Activated B cell treated with CpG ODN at 0.5 μM for 24 hours (primary cell): ENCODE measurements around the gene TMEM170A. TPM values are rescaled to one million over a fixed set of nuclear protein-coding genes. Genes with fewer than 3 reads are reported as not detected.
"Not testable (repeated sequence)": the region's sequence is repeated elsewhere in the genome, so short reads cannot be mapped to it uniquely, and the experiment has no call there.

Experiments
- ATAC-seq: fragments of 200-7000 bp; cut with Tn5 transposase; one replicate; pipeline ENCODE4 v1.10.0; 2021; ENCODE audit warnings: low read depth, mild to moderate bottlenecking, moderate library complexity
- CTCF ChIA-PET: fragments of 350-600 bp; sonication (Branson Sonifier 250); formaldehyde crosslinking; loops from one replicate; lab custom pipeline; 2021; ENCODE audit warnings: antibody characterized with exemption; lab: Charles Lee
- POLR2A ChIA-PET: fragments of 350-600 bp; sonication (Branson Sonifier 250); formaldehyde crosslinking; loops from one replicate; lab custom pipeline; 2021; ENCODE audit warnings: antibody characterized with exemption; lab: Charles Lee
- DNase-seq: peaks from one replicate; pipeline ENCODE4 v3.0.0; 2022
- H3K27ac Mint-ChIP-seq: one replicate; pipeline ENCODE4 v1.8.0; 2020; ENCODE audit warnings: mixed read lengths
- H3K27me3 Mint-ChIP-seq: one replicate; pipeline ENCODE4 v1.8.0; 2021; ENCODE audit warnings: mixed read lengths
- H3K36me3 Mint-ChIP-seq: one replicate; pipeline ENCODE4 v1.8.0; 2021; ENCODE audit warnings: low read depth, mixed read lengths
- H3K4me1 Mint-ChIP-seq: one replicate; pipeline ENCODE4 v1.8.0; 2021; ENCODE audit warnings: mixed read lengths
- H3K4me3 Mint-ChIP-seq: one replicate; pipeline ENCODE4 v1.8.0; 2020; ENCODE audit warnings: mild to moderate bottlenecking, mixed read lengths
- H3K9me3 Mint-ChIP-seq: one replicate; pipeline ENCODE4 v1.8.0; 2020; ENCODE audit warnings: mixed read lengths
- CTCF ChIP-seq: fragments of 200-600 bp; IDR thresholded peaks from one replicate; pipeline ENCODE4 v1.8.0; 2022; ENCODE audit warnings: antibody characterized with exemption, mild to moderate bottlenecking
- intact Hi-C: fragments of 100-400 bp; cut with micrococcal nuclease; formaldehyde crosslinking; loops from one replicate; pipeline ENCODE4 v1.15.1; 2024
- total RNA-seq: library from RNA; stranded (reverse); gene quantifications from 2 replicates; pipeline ENCODE4 v1.2.3, GENCODE V29; 2022

The TMEM170A gene
- total RNA-seq, 1 donor from 2014 or later, result 28.3 TPM

GRCh38 chr16:75502916-75503605 lies 38.6 kb upstream of the TMEM170A start:
- ATAC-seq, result no peak
- CTCF ChIA-PET, result no interaction called here
- POLR2A ChIA-PET, result no interaction called here
- Mint-ChIP-seq H3K4me3 (no peak overlapping the region), H3K36me3 (no peaks in the 10 kb centered on the region), H3K9me3 (no peaks in the 10 kb centered on the region), H3K4me1 (no peaks in the 10 kb centered on the region), H3K27ac (no peak overlapping the region), H3K27me3 (peaks cover 12% of the 10 kb centered on the region)
- DNase-seq, result no peak
- no peak for TF ChIP-seq CTCF
- intact Hi-C loops, result no loop called here

- H3K4me1 Mint-ChIP-seq, POLR2A ChIA-PET, ATAC-seq, DNase-seq, H3K36me3 Mint-ChIP-seq, CTCF ChIA-PET, H3K9me3 Mint-ChIP-seq, intact Hi-C loops, H3K4me3 Mint-ChIP-seq, H3K27ac Mint-ChIP-seq: not testable (repeated sequence)
- H3K27me3 Mint-ChIP-seq, result peaks cover 19% of the 10 kb centered on the region
These were observed 37.3 kb upstream of the TMEM170A start for GRCh38 chr16:75501820-75502219.

- TF ChIP-seq CTCF, result no peak
- Mint-ChIP-seq H3K27me3 (peaks cover 19% of the 10 kb centered on the region), H3K4me3 (no peak overlapping the region), H3K4me1 (no peaks in the 10 kb centered on the region), H3K9me3 (no peaks in the 10 kb centered on the region), H3K27ac (no peak overlapping the region), H3K36me3 (no peaks in the 10 kb centered on the region)
- DNase-seq (no peak), ATAC-seq (no peak)
- ChIA-PET CTCF (no interaction called here), POLR2A (no interaction called here)
- intact Hi-C loops, result no loop called here
These were observed 36.9 kb upstream of the TMEM170A start for GRCh38 chr16:75501359-75501758.

DNA sequence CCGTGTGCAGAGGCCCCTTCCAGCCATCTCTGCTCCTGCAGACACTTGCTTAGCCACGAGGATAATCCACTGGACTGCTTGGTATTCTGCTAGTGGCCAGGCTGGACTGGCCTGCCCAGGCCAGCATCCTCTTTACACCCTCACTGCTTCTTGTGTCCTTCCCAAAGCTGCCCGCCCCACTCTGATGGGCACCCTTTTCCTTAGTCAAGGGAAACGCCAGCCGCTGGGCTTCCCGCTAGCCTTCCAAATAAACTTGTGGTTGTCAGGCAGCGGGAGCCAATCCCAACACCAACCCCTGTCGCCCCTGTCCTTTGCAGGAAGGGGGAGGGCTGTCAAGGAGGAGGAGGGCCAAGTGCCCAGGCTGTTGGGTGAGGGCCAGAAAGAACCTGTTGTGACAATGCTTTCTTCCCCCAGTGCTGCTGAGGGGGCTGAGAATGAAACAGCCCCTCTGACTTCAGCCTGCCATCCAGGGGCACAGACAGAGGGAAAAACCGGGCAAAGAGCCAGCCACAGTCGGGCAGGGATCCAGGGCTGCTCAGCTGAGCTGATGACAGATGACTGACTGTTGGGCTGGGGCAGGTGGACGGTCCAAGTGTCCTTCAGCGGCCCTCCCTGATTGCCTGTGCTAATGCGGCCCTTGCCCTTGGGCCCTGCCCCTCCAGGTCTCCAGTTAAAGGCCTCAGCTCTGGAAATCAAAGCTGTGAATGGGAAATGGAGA lies 34.3 kb upstream of the TMEM170A start:
- CTCF ChIA-PET, intact Hi-C loops, DNase-seq, H3K36me3 Mint-ChIP-seq, H3K4me3 Mint-ChIP-seq, H3K4me1 Mint-ChIP-seq, H3K27ac Mint-ChIP-seq, H3K9me3 Mint-ChIP-seq, ATAC-seq: not testable (repeated sequence)
- POLR2A ChIA-PET, result interaction anchor here (0.6 kb wide), 1 partner anchor 30 kb away, joined by 3 read pairs; no protein-coding TSS in a partner anchor
- H3K27me3 Mint-ChIP-seq, result peaks cover 26% of the 10 kb centered on the region

DNA sequence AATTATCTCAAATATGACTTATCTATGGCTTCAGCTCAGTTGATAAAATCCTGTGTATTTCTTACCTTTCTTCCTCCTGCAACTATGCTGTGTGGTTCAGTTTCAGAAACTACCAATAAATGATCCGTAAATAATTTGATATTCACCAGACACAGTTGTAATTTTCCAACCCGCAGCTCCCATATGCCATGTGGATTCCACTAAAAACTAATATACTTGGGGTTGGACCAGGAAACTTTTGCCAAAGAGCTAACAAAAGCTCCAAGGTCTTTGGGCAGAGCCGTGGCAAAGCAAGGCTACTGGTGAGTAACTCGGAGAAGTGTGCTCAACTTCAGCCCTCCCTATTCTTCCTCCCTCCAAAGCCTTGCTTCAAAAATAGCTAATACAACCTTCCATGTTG lies 33.1 kb upstream of the TMEM170A start:
- peaks cover 29% of the 10 kb centered on the region for H3K27me3 Mint-ChIP-seq
- no peak for ATAC-seq
- no peak for DNase-seq
- TF ChIP-seq CTCF, result no peak
- H3K36me3 Mint-ChIP-seq, result no peaks in the 10 kb centered on the region
- peaks cover 9% of the 10 kb centered on the region for H3K4me1 Mint-ChIP-seq
- ChIA-PET CTCF (interaction anchor here (1.8 kb wide), 1 partner anchor 25 kb away, joined by 5 read pairs; no protein-coding TSS in a partner anchor), POLR2A (no interaction called here)
- H3K9me3 Mint-ChIP-seq, result no peaks in the 10 kb centered on the region
- intact Hi-C loops, result no loop called here
- H3K27ac Mint-ChIP-seq, result no peak overlapping the region
- H3K4me3 Mint-ChIP-seq, result no peak overlapping the region

- Mint-ChIP-seq H3K9me3 (no peaks in the 10 kb centered on the region), H3K4me1 (peaks cover 10% of the 10 kb centered on the region), H3K27ac (no peak within 1 kb of the TSS), H3K36me3 (no peaks in the 10 kb centered on the region), H3K4me3 (peak within 1 kb of the TSS; percentile 75), H3K27me3 (peaks cover 28% of the 10 kb centered on the region)
- intact Hi-C loops, result no loop called here
- no peak for TF ChIP-seq CTCF
- POLR2A ChIA-PET, result interaction anchor here (0.8 to 1.5 kb wide), 3 partner anchors 61 to 152 kb away, joined by 3 to 4 read pairs (median 3); partner anchors contain the start of genes KARS1, TERF2IP and TMEM231
- CTCF ChIA-PET, result interaction anchor here (1.0 to 1.3 kb wide), 2 partner anchors 9 to 30 kb away, joined by 3 read pairs; partner anchors contain the start of gene TMEM170A
- peak; percentile 88 for ATAC-seq
- peak; percentile 36 for DNase-seq
These were observed 30.7 kb upstream of the TMEM170A start, which contains the start of gene CHST6 for GRCh38 chr16:75495076-75495674. CHST6 (minus strand) TSS chr16:75495441; CDS start chr16:75479828, 15,613 bp downstream.
